Stimulated activated CD4-positive, alpha-beta T cell treated with anti-CD3 and anti-CD28 coated beads, Interleukin-15, amount 100 ng/mL, for 48 hours (primary cell): Measurements from ENCODE around the gene C10orf95.
"Not testable (repeated sequence)": the region's sequence is repeated elsewhere in the genome, so short reads cannot be mapped to it uniquely, and the experiment has no call there.

Source experiments
- DNase-seq, 2 donors: peaks; one replicate each; pipeline ENCODE4 v3.0.0-alpha.2; 2020; ENCODE audit warnings: low read depth in 2 of 2

Gene C10orf95

DNA sequence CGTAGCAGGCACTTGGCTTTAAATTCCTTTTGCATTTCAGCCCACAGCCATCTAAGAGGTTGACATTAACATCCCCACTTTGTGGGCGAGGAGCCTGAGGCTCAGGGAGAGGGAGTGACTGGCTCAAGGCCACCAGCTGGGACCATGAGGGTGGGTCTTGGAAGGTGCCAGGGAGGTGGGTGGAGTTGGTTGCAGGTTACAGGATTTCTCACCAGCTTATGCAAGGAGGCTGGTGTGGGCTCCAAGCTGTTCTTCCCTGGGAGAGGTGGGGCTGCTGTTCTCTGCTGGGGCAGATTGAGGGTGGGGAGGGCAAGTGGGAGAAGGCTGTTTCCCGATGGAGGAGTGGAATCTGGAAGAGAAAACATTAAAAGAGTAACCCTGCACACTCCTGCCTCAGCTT is 14.1 kb upstream of the C10orf95 start:
- DNase-seq: no peak

DNA sequence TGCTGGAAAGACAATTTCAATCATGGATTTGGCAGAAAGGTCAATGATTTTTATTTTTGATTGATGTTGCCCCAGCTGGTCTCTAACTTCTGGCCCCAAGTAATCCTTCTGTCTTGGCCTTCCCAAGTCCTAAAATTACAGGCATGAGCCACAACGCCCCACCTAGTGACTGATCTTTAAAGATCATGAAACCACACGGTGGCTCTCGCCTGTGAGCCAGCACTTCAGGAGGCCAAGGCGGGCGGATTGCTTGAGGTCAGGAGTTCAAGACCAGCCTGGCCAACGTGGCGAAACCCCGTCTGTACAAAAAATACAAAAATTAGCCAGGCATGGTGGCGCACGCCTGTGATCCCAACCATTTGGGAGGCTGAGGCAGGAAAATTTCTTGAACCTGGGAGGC is 12.6 kb upstream of the C10orf95 start:
- DNase-seq: no peak

DNA sequence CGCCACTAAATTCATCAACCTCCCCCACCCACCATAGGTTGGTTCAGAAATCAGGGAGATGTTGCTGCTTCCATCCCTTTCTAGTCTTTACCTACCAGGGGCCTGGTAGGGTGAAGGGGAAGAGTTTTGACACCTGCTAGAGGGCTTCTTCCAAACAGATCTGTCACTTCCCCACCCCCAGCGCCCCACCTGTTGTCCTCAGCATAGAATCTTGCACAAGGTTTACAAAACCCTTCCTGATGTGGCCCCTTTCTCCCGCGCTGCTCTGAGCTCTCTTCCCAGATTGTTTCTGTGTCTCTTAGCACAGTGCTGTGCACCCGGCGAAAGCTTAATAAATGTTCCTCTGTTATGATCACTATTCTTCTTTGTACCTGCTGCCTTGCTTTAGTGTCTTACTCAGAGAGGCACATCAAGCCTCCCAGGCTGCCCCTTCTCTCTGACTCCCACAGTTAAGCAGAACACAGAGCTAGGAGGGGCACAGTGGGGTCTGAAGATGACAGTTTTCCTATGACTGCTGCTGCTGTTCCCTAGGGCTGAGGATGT is 11.2 kb upstream of the C10orf95 start:
- no peak for DNase-seq

DNA sequence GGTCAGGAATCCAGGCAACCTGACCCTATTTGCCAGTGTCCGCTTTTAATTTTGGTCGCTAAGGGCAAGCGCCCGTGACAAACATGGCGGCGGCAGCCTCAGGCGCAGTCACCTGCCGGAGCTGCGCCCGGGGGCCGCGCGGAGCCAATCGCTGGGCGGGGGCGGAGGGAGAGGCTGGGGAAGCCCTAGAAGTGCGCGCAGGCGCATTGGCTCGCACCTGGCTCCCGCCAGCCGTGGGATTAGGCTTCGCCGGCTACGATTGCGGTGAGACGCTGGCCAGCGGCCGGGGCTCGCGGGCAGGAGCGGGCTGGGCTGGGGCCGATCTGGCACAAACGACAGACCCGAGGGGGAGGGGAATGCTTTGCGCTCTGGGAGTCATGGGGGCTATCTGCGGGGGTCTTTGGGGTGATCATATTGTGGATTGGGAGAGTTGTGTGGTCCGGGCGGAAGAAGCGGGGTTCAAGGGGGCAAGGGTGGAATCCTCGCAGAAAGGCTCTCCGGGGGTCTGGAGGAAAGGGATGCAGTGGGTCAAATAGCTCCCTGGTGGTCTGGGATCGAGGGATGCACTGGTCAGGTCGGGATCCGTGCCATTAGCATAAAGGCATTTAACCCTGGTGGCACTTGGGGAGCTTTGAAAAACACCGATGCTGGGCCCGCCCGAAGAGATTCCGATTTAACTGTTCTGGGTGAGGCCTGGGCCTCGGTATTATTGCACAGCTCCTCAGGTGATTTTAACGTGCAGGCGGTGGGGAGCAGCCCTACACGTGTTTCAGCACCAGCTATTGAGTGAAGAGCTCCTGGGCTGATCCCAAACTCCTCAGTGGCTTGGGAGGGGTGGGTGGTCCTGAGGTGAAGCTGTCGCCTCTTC is 10.1 kb upstream of the C10orf95 start:
- peak; percentile 86 to 94 for DNase-seq

DNA sequence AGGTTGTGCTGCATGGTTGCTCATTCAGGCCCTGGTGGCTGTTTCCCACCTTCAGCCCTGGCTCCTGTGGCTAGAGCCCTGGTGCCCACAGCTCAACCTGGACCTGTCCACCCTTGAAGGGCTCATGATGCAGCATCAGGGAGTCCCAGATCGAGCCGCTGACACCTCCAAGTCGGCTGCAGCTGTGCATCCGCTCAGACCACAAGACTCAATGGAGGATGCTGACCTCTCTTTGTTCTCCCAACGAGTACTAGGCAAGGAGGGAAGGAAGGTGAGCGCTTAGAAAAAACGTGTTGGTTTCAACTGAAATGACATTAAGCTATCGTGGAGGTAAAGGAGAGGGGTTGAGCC is 9.5 kb upstream of the C10orf95 start:
- no peak for DNase-seq

DNA sequence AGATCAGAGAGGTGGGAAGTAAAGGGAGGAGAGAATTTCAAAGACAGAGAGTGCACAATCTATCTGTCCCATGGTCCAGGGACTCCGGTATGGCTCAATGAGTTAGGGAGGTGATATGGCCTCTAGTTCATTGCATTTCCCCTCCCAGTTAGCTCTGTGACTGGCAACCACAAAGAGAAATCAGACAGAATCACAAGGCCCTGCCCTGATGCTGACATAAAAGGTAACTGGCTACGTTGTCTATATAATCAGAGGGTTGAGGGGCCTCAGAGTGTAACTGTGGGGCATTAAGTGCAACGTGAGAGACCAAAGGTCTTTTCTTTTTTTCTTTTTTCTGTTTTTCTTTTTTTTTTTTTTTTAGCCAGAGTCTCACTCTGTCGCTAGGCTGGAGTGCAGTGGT is 7.3 kb upstream of the C10orf95 start:
- DNase-seq: no peak

DNA sequence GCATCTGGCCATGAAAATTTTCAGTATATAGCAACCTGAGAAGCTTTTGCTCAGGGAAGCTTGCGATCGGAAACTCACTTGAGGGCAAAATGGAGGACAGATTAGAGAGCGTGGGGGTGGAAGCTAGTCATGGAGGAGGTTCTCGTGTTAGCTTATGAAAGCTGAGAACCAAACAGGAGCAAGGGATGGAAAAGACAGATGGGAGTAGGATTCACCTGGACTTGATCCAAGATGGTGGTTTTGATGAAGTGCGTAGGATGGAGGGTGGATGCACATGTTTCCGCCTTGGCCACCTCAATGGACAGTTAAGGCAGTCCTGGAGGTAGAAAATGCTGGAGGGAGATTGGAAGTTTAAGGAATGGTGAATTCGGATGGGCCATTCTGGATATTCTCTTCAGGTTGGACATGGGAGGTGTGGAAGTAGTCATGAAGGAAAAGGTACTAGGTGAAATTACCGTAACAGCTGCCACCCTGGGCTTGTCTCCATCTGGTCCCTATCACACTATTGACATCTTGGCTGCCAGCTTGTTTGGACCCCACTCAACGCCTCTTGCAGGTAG is 6.3 kb upstream of the C10orf95 start:
- DNase-seq: no peak

DNA sequence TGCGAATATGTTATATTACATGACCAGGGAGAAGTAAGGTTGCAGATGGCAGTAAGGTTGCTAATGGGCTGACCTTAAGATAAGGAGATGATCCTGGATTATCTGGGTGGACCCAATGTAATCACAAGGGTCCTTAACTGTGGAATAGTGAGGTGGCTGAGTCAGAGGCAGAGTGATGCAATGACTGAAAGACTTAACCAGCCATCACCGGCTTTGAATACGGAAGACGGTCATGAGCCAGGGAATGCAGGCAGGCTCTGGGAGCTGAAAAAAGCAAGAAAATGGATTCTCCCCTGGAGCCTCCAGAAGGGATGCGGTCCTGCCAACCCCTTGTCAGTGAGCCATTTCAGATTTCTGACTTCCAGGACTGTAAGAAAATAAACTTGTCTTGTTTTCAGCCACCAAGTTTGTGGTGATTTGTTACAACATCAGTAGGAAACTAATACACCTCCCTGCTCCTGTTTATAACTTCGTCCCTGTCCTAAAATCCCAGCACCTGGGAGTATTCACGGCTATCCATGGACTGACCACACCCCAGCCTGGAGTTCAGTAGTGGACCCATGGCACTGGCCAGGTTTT is 4.6 kb upstream of the C10orf95 start:
- DNase-seq: no peak

DNA sequence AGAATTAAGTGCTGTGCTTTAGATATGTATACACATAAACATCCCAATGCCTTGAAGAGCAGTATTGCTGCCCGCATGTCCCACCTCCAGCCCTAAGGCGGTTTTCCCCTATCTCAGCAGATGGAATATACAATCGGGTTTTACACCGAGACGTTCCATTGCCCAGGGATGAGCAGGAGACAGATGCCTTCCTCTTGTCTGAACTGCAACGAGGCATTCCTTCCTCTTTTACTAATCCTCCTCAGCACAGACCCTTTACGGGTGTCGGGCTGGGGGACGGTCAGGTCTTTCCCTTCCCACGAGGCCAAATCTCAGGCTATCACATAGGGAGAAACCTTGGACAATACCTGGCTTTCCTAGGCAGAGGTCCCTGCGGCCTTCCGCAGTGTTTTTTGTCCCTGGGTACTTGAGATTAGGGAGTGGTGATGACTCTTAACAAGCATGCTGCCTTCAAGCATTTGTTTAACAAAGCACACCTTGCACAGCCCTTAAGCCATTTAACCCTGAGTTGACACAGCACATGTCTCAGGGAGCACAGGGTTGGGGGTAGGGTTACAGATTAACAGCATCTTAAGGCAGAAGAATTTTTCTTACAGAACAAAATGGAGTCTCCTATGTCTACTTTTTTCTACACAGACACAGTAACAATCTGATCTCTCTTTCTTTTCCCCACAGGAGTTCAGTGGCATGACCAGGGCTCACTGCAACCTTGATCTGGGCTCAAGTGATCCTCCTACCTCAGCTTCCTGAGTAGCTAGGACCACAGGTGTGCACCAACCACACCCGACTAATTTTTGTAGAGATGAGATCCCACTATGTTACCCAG is 3.5 kb upstream of the C10orf95 start:
- not testable (repeated sequence) for DNase-seq

DNA sequence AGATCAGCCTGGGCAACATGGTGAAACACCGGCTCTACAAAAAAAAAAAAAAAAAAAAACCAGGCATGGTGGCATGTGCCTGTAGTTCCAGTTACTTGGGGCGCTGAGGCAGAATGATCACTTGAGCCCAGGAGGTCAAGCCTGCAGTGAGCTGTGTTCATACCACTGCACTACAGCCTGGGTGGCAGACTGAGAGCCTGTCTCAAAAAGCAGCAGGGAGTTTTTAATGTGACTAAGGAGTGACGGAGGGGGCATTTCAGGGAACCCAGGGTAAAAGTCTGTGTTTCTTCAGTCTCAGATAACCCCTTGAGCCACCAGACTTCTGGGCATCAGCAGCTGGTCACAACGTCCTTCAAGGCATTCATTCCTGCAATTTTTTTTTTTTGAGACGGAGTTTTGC is 2.2 kb upstream of the C10orf95 start:
- no peak for DNase-seq

DNA sequence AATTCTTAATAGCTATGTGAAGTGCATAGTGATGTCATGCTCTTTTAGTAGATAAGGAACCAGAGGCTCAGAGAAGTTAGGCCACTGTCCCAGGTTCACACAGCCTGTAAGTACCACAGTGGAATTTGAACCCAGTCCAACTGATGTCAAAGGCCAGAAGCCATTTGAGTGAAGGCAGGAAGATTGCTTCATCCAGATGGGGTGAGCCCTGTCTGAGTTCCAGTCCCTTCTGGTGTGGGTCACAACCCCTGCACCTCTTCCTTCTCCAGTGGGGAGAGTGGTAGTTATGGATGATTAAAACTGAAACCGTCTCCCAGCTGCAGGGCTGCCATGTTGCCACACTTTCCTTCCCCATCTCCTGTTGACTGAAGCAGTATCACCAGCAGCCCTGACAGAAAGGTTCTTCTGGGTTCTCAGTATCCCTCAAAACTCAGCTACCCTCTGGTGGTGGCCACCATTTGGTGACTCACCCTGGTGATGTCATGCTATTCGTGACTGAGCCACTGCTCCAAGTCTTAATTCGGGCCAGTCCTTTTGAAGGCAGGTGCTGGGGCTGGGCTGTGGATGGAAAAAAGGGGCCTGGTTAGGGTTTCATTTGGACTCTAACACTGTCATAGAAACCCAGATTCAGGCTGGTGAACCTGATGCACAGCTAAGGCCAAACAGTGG is 1.5 kb upstream of the C10orf95 start:
- peak; percentile 67 to 68 for DNase-seq

DNA sequence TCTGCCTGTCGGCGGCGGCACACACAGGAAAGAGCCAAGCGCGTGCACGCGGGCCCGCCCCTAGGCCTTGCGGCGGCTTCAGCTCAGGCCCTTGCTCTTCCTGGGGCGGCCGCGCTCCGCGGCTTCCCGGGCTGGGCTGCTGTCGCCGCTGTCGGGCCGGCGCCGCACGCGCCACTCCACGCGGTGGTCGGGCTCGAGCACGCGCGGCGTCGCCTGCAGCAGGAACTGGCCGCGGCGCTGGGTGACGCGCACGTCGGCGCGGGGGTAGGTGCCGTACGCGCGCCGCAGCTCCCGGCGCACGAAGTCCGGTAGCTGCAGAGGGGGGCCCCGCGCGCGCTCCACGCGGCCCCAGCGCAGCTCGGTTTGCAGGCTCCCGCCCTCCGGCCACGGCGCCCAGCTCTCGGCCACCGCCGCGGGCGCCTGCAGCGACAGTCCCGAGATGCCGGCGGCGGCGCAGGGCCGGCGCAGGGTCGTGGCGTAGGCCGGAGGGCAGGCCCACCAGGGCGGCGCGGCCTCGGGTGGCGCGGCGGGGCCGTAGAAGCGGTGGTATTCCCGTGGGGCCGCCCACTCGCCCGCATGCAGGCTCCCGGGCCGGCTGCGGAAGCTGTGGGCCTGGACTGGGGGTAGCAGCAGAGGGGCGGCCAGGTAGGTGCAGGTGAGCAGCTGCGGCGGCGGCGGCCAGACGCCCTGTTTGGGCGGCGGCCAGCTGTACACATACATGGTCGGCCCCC is 804 bp downstream of the C10orf95 start:
- DNase-seq: peak; percentile 64 to 81

DNA sequence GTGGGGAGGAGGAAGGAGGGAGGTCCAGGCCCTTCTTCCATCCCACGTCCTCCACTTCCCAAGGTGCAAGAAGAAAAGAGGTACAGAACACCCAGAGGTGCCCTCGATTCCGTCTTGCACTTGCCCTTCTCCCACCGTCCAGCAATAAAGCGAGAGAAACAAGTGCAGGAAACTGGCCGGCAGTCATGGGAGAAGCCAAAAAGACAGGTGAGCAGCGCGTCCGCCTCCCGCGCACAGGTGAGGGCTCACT is 1.3 kb downstream of the C10orf95 start:
- no peak for DNase-seq

DNA sequence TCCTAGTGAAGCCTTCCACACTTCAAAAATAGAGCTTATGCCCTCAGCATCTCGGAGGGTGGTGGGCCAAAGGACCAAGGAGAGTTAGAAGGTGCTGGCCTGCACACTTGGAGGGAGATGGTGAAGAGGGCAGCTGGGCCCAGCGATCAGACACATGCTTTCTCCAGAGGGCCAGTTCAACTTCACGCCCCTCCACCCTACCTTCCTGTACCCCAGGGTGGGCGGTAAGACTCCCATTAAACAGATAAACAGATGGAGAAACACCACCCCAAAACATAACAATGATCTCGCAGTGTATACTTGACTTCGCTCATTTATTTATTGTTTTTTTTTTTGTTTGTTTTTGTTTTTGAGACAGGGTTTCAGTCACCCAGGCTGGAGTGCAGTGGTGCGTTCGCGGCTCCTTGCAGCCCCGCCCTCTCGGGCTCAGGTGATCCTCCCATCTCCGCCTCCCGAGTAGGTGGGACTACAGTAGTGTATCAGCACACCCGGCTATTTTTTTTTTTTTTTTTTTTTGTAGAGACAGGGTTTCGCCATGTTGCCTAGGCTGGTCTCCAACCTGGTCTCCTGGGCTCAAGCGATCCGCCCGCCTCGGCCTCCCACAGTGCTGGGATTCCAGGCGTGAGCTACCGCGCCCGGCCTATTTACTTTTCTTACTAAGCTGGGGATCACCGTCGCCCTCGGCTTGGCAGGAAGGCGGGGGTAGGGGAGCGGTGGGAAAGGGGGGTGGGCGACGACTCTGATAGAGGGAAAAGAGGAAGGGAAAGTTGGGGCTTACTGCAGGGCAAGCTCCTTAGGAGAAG is 1.8 kb downstream of the C10orf95 start:
- DNase-seq: peak; percentile 79 to 85

DNA sequence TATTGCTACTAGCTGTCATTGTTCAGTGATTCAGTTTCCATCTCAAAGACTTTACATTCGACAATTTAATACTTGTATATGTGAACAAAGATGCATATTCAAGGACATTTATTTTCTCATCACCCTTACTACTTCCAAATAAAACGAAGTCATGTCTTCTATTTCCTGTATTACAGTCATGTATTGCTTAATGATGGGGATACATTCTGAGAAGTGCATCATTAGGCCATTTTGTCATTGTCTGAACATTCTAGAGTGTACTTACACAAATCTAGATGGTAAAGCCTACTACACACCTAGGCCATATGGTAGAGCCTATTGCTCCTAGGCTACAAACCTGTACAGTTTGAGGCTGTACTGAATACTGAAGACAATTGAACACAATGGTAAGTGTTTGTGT is 6.5 kb downstream of the C10orf95 start:
- DNase-seq: no peak

DNA sequence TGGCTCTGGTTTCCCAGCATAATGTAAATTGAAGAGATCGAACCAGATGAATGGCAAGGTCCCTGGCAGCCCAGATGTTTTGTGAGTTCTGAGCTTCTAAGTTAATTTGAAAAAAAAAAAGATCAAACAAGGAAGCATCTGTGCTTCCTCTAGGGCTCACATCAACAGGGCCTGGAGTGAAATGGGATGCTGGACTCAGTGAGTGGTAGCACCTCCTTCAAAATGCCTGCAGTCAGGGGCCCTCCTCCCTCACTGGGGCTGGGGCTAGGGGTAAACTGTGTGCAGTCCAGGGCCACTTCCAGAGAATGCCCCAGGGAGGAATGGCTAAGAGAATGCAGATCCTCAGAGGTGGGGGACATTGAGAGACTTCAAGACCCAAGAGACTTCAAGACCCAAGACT is 13.0 kb downstream of the C10orf95 start:
- no peak for DNase-seq

DNA sequence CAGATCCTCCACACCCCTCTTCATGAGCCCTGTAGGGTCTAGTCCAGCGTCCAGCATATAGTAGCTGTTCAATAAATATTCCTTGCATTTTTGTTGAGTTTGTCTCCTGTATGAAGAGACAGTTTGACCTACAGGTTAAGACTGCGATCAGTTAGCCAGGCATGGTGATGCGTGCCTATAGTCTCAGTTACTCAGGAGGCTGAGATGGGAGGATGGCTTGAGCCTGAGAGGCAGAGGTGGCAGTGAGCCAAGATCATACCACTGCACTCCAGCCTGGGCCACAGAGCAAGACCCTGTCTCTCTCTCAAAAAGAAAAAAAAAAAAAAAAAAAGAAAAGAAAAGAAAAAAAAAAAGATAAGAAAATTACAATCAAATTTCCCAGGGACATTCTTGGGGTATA is 13.8 kb downstream of the C10orf95 start:
- no peak for DNase-seq

DNA sequence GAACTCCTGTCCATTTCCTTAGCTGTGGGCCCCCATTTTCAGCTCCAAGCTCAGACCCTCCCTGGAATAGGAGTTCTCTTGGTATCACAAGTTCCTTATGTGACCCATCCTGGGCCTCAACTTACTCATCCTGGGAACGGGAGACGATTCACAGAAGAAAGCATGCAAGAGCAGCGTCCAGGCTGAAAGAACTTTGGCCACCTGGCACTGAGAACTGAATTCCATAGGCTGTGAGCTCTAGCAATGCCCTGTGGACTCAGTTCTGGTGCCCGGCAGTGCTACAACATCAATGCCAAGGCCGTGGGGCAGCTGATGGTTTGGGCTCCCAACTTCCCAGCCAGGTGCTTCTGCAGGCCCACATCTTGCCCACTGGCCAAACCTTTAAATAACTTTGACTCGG is 15.0 kb downstream of the C10orf95 start:
- DNase-seq: no peak

DNA sequence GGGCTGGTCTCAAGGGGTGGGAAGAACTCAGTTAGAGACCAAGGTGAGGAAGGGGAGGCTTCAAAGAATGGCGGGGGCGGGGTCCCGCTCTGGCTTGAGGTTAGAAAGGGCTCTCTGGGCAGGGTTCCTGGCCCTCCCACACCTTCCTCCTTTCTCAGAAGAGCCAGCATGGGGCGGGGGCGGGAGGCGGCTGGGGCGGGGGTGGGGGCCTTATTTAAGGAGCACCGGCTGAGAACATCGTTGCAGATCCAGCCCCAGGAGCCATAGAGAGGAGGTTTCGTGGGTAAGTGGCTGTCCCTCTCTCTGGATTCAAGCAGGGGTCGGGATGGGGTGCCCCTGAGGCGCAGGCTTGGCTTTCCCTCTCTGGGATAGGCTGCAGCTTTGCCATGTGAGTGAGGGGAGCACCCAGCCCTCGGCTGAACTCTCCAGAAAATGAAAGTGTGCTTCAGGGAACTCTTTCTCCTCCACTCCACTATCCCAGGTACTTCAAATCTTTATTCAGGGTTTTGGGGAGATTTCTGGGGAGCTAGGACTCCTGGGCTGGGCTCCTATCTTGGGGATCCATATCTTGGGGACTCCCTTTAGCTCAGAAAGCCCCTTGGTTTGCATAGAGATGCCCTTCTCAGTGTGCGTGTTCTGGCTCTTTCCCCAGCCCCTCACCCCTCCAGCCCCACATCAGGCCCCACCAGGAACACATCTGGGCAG is 15.7 kb downstream of the C10orf95 start:
- DNase-seq: no peak

DNA sequence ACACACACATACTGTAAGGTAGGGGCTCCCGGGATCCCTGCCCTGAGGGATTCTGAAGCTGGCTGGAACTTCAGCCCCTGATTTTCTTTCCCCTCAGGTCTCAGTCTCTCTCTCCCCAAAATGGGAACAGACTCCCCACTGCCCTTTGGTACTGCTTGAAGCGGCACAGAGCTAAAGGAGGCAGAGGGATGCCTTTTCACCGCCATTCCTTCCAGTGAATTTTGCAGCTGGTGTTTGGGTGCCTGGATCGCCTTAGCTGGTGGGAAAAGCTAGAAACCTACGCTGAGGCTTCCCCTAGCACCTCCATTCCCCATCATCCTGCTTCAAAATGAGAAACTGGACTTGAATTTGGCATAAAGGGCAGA is 16.2 kb downstream of the C10orf95 start:
- no peak for DNase-seq
